ENCODE results near the gene KCTD20.
"Not testable (repeated sequence)": the region's sequence is repeated elsewhere in the genome, so short reads cannot be mapped to it uniquely, and the experiment has no call there.

KCTD20 gene

GRCh38 chr6:36442671-36443470 is at the start of gene KCTD20, which contains the start of gene PXT1:
Gene KCTD20 (plus strand): TSS chr6:36443000. CDS start chr6:36470098, 27,098 bp downstream.
Gene PXT1 (minus strand): TSS chr6:36442854. CDS start chr6:36426082, 16,772 bp downstream.
- peak; percentile 80 for DNase-seq

- DNase-seq, result no peak
Measured at GRCh38 chr6:36399970-36400369, 42.8 kb upstream of the KCTD20 start.

- DNase-seq, result no peak
Measured at GRCh38 chr6:36402481-36402880, 40.3 kb upstream of the KCTD20 start.

- no peak for DNase-seq
Measured at GRCh38 chr6:36404164-36404563, 38.6 kb upstream of the KCTD20 start.

GRCh38 chr6:36409718-36410117 is 33.1 kb upstream of the KCTD20 start:
- not testable (repeated sequence) for DNase-seq

- no peak for DNase-seq
Measured at GRCh38 chr6:36413489-36414480, 29.0 kb upstream of the KCTD20 start.

GRCh38 chr6:36414481-36414880 is 28.3 kb upstream of the KCTD20 start:
- DNase-seq, result no peak

GRCh38 chr6:36418558-36418957 is 24.2 kb upstream of the KCTD20 start:
- no peak for DNase-seq

GRCh38 chr6:36419310-36419709 is 23.5 kb upstream of the KCTD20 start:
- no peak for DNase-seq

- DNase-seq, result no peak
Measured at GRCh38 chr6:36422714-36423100, 20.1 kb upstream of the KCTD20 start.

GRCh38 chr6:36423101-36423824 is 19.5 kb upstream of the KCTD20 start:
- DNase-seq, result peak; percentile 95

- no peak for DNase-seq
Measured at GRCh38 chr6:36426622-36427021, 16.2 kb upstream of the KCTD20 start.

GRCh38 chr6:36428911-36429310 is 13.9 kb upstream of the KCTD20 start:
- DNase-seq, result no peak

- no peak for DNase-seq
Measured at GRCh38 chr6:36430351-36430750, 12.4 kb upstream of the KCTD20 start.

GRCh38 chr6:36431197-36431596 is 11.6 kb upstream of the KCTD20 start:
- DNase-seq, result no peak

GRCh38 chr6:36432151-36432671 is 10.6 kb upstream of the KCTD20 start:
- no peak for DNase-seq

- no peak for DNase-seq
Measured at GRCh38 chr6:36436466-36436865, 6.3 kb upstream of the KCTD20 start.

GRCh38 chr6:36441307-36441894 is 1.4 kb upstream of the KCTD20 start:
- DNase-seq, result peak; percentile 60

GRCh38 chr6:36442103-36442670 is 613 bp upstream of the KCTD20 start:
- DNase-seq, result no peak

GRCh38 chr6:36443471-36444428 is 950 bp downstream of the KCTD20 start:
- no peak for DNase-seq

- no peak for DNase-seq
Measured at GRCh38 chr6:36444470-36444869, 1.7 kb downstream of the KCTD20 start.
